HEK293 (cell line): Measurements from ENCODE around the gene SYNPO.

Experiments used
- CTCF ChIA-PET: fragments of 350-600 bp; formaldehyde crosslinking; extraction: SDS; loops from one replicate; lab custom pipeline; 2021; ENCODE audit warnings: antibody characterized with exemption; lab: Yijun Ruan, JAX
- POLR2A ChIA-PET: fragments of 300-600 bp; formaldehyde crosslinking; extraction: SDS; loops from one replicate; lab custom pipeline; 2020; ENCODE audit warnings: antibody characterized with exemption, inconsistent platforms; lab: Yijun Ruan, JAX
- H3K27ac ChIP-seq: fragments of 200-500 bp; sonication (Bioruptor generic); 2 replicates; pipeline ENCODE4 v1.5.1; 2014; ENCODE audit warnings: low read depth, low read length, control low read depth, inconsistent platforms; ENCODE audit errors: extremely low read depth
- H3K36me3 ChIP-seq, 2 experiments: fragments of 200-500 bp in 1 of 2; sonication (Bioruptor generic) in 1 of 2; 1 replicate in 1 of 2; 2 replicates in 1 of 2; pipeline ENCODE4 v1.5.1; 2014 to 2017; ENCODE audit warnings: inconsistent platforms in 2 of 2, low read length in 2 of 2; ENCODE audit not compliant: control insufficient read depth in 2 of 2, insufficient read depth in 1 of 2
- H3K4me1 ChIP-seq: fragments of 200-500 bp; sonication (Bioruptor generic); 2 replicates; pipeline ENCODE4 v1.5.1; 2014; ENCODE audit warnings: mild to moderate bottlenecking, low read length, inconsistent platforms; ENCODE audit not compliant: control insufficient read depth, insufficient read depth
- H3K4me3 ChIP-seq: 2 replicates; pipeline ENCODE4 v1.5.1; 2011; ENCODE audit warnings: low read depth, mild to moderate bottlenecking, control low read depth, low read length, moderate library complexity
- H3K9me3 ChIP-seq: fragments of 200-500 bp; sonication (Bioruptor generic); 2 replicates; pipeline ENCODE4 v1.5.1; 2014; ENCODE audit warnings: low read depth, low read length, inconsistent platforms; ENCODE audit not compliant: control insufficient read depth, insufficient read depth
- BCL6B ChIP-seq: fragments of 450-650 bp; formaldehyde crosslinking; IDR thresholded peaks from 2 replicates; pipeline ENCODE4 v1.5.1; 2017; ENCODE audit warnings: missing biosample characterization, missing genetic modification characterization
- EGR2 ChIP-seq: fragments of 450-650 bp; formaldehyde crosslinking; IDR thresholded peaks from 2 replicates; pipeline ENCODE4 v1.5.1; 2016; ENCODE audit warnings: low read depth, missing biosample characterization, missing genetic modification characterization
- FEZF1 ChIP-seq: fragments of 450-650 bp; formaldehyde crosslinking; IDR thresholded peaks from 2 replicates; pipeline ENCODE4 v1.5.1; 2016; ENCODE audit warnings: missing biosample characterization, missing genetic modification characterization
- HOXA7 ChIP-seq: sonication (generic); formaldehyde crosslinking; IDR thresholded peaks from 2 replicates; pipeline ENCODE4 v1.8.1; 2022; ENCODE audit warnings: missing genetic modification reagents, borderline replicate concordance
- KLF16 ChIP-seq: fragments of 450-650 bp; formaldehyde crosslinking; IDR thresholded peaks from 2 replicates; pipeline ENCODE4 v1.5.1; 2017; ENCODE audit warnings: missing biosample characterization, missing genetic modification characterization
- PRDM4 ChIP-seq: fragments of 450-650 bp; formaldehyde crosslinking; IDR thresholded peaks from 2 replicates; pipeline ENCODE4 v1.5.1; 2017; ENCODE audit warnings: missing biosample characterization, missing genetic modification characterization
- RBAK ChIP-seq: fragments of 450-650 bp; formaldehyde crosslinking; IDR thresholded peaks from 2 replicates; pipeline ENCODE4 v1.5.1; 2016; ENCODE audit warnings: missing biosample characterization, missing genetic modification characterization
- WT1 ChIP-seq: fragments of 450-650 bp; formaldehyde crosslinking; IDR thresholded peaks from 2 replicates; pipeline ENCODE4 v1.5.1; 2016; ENCODE audit warnings: missing biosample characterization, missing genetic modification characterization
- ZBTB26 ChIP-seq: fragments of 450-650 bp; formaldehyde crosslinking; optimal IDR thresholded peaks from 2 replicates; pipeline ENCODE3; 2016; ENCODE audit warnings: missing biosample characterization, mild to moderate bottlenecking, missing genetic modification characterization
- ZFP69B ChIP-seq: fragments of 450-650 bp; formaldehyde crosslinking; IDR thresholded peaks from 2 replicates; pipeline ENCODE4 v1.5.1; 2016; ENCODE audit warnings: missing biosample characterization, missing genetic modification characterization
- ZNF138 ChIP-seq: fragments of 450-650 bp; formaldehyde crosslinking; IDR thresholded peaks from 2 replicates; pipeline ENCODE4 v1.5.1; 2016; ENCODE audit warnings: missing biosample characterization, missing genetic modification characterization, borderline replicate concordance
- ZNF146 ChIP-seq: fragments of 450-650 bp; formaldehyde crosslinking; IDR thresholded peaks from 2 replicates; pipeline ENCODE4 v1.5.1; 2016; ENCODE audit warnings: missing biosample characterization, missing genetic modification characterization
- ZNF248 ChIP-seq: fragments of 450-650 bp; formaldehyde crosslinking; IDR thresholded peaks from 2 replicates; pipeline ENCODE4 v1.5.1; 2017; ENCODE audit warnings: missing biosample characterization, missing genetic modification characterization
- ZNF324 ChIP-seq: fragments of 450-650 bp; formaldehyde crosslinking; IDR thresholded peaks from 2 replicates; pipeline ENCODE4 v1.5.1; 2016; ENCODE audit warnings: missing biosample characterization, missing genetic modification characterization
- ZNF350 ChIP-seq: fragments of 450-650 bp; formaldehyde crosslinking; IDR thresholded peaks from 2 replicates; pipeline ENCODE4 v1.5.0; 2017; ENCODE audit warnings: missing biosample characterization, mild to moderate bottlenecking, missing genetic modification characterization
- ZNF501 ChIP-seq: fragments of 450-650 bp; formaldehyde crosslinking; IDR thresholded peaks from 2 replicates; pipeline ENCODE4 v1.5.1; 2016; ENCODE audit warnings: missing biosample characterization, missing genetic modification characterization
- ZNF530 ChIP-seq: fragments of 450-650 bp; formaldehyde crosslinking; IDR thresholded peaks from 2 replicates; pipeline ENCODE4 v1.5.1; 2016; ENCODE audit warnings: low read depth, missing biosample characterization, missing genetic modification characterization
- ZNF549 ChIP-seq: fragments of 450-650 bp; IDR thresholded peaks from 2 replicates; pipeline ENCODE4 v1.5.1; 2018; ENCODE audit warnings: missing biosample characterization, missing genetic modification characterization, mild to moderate bottlenecking, inconsistent platforms, moderate library complexity
- ZNF623 ChIP-seq: fragments of 450-650 bp; formaldehyde crosslinking; IDR thresholded peaks from 2 replicates; pipeline ENCODE4 v1.5.1; 2016; ENCODE audit warnings: missing biosample characterization, missing genetic modification characterization
- ZNF639 ChIP-seq: fragments of 450-650 bp; formaldehyde crosslinking; IDR thresholded peaks from 2 replicates; pipeline ENCODE4 v1.5.1; 2016; ENCODE audit warnings: missing biosample characterization, missing genetic modification characterization
- ZNF645 ChIP-seq: fragments of 450-650 bp; formaldehyde crosslinking; IDR thresholded peaks from 2 replicates; pipeline ENCODE4; 2016; ENCODE audit warnings: missing biosample characterization, missing genetic modification characterization
- ZNF664 ChIP-seq: fragments of 450-650 bp; formaldehyde crosslinking; IDR thresholded peaks from 2 replicates; pipeline ENCODE4 v1.5.1; 2016; ENCODE audit warnings: missing biosample characterization, missing genetic modification characterization
- ZNF792 ChIP-seq: fragments of 450-650 bp; formaldehyde crosslinking; IDR thresholded peaks from 2 replicates; pipeline ENCODE4 v1.5.1; 2016; ENCODE audit warnings: missing biosample characterization, missing genetic modification characterization

SYNPO gene

GRCh38 chr5:150608991-150609390, 31.5 kb upstream of the SYNPO start:
- Histone ChIP-seq H3K36me3 (no peaks in the 10 kb centered on the region), H3K4me1 (peaks cover under 1% of the 10 kb centered on the region; the same call in 1 of the 2 replicates), H3K4me3 (no peak overlapping the region), H3K9me3 (no peaks in the 10 kb centered on the region), H3K27ac (no peak overlapping the region)
- POLR2A ChIA-PET: interaction anchor here (0.9 kb wide), 1 partner anchor 11 kb away, joined by 3 read pairs; no protein-coding TSS in a partner anchor
- TF ChIP-seq ZNF623 (tag by site-specific recombination): no peak
- no peak for TF ChIP-seq ZNF639 (tag by site-specific recombination)
- TF ChIP-seq HOXA7 (CRISPR knock-in tag): no peak
- TF ChIP-seq ZNF549 (tag by site-specific recombination): no peak
- TF ChIP-seq ZNF501 (tag by site-specific recombination): no peak
- CTCF ChIA-PET: interaction anchor here (2.4 kb wide), 1 partner anchor 45 kb away, joined by 10 read pairs; no protein-coding TSS in a partner anchor

- TF ChIP-seq ZFP69B (tag by site-specific recombination) (no peak), FEZF1 (tag by site-specific recombination) (no peak), ZNF530 (tag by site-specific recombination) (no peak)
- TF ChIP-seq, all 188 proteins: peak for 0
- Histone ChIP-seq H3K27ac (no peak overlapping the region), H3K36me3 (no peaks in the 10 kb centered on the region), H3K4me1 (peaks cover 9% of the 10 kb centered on the region), H3K9me3 (no peaks in the 10 kb centered on the region), H3K4me3 (no peak overlapping the region)
- POLR2A ChIA-PET: no interaction called here
- CTCF ChIA-PET: interaction anchor here (0.6 kb wide), 1 partner anchor 110 kb away, joined by 3 read pairs; no protein-coding TSS in a partner anchor
Measured at GRCh38 chr5:150609843-150610584, 30.4 kb upstream of the SYNPO start.

GRCh38 chr5:150611026-150611425, 29.4 kb upstream of the SYNPO start:
- TF ChIP-seq ZNF350 (tag by site-specific recombination) (no peak), WT1 (tag by site-specific recombination) (no peak), ZNF324 (tag by site-specific recombination) (no peak), ZNF146 (tag by site-specific recombination) (no peak), ZNF645 (tag by site-specific recombination) (no peak), KLF16 (tag by site-specific recombination) (no peak), EGR2 (tag by site-specific recombination) (no peak), RBAK (no peak), PRDM4 (tag by site-specific recombination) (no peak), ZNF248 (tag by site-specific recombination) (no peak), ZBTB26 (tag by site-specific recombination) (no peak), ZNF792 (no peak), ZNF664 (tag by site-specific recombination) (no peak), BCL6B (tag by site-specific recombination) (no peak), ZNF138 (tag by site-specific recombination) (no peak)
- TF ChIP-seq, all 188 proteins: peak for 0
- H3K9me3 ChIP-seq: no peaks in the 10 kb centered on the region
- H3K4me1 ChIP-seq: peaks cover 19% of the 10 kb centered on the region
- no peak overlapping the region for H3K27ac ChIP-seq
- CTCF ChIA-PET: interaction anchor here (0.6 to 2.2 kb wide), 4 partner anchors 18 to 109 kb away, joined by 3 to 10 read pairs (median 3); no protein-coding TSS in a partner anchor
- no peak overlapping the region for H3K4me3 ChIP-seq
- H3K36me3 ChIP-seq: no peaks in the 10 kb centered on the region
- POLR2A ChIA-PET: no interaction called here
